ENCODE measurements around the gene BCAN.

DNA sequence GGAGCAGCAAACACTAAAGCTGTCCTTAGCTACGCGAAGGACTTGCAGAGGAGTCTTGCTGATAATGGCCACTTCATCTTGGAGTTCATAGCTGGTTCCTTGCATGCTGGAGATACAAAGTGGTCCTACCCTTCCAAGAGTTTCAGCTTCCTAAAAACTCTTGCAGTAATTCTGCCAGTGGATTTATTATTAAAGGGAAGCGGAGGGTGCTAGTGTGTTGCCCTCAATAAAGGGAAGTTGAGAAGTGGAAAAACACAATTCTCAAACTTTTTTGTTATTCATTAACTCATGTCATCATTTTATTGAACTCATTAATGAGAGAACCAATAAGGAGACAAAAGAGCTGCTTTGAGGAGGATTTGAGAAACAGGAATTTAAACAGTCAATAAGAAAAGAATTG lies 29.3 kb upstream of the BCAN start:
- TF ChIP-seq, protein P1, sequence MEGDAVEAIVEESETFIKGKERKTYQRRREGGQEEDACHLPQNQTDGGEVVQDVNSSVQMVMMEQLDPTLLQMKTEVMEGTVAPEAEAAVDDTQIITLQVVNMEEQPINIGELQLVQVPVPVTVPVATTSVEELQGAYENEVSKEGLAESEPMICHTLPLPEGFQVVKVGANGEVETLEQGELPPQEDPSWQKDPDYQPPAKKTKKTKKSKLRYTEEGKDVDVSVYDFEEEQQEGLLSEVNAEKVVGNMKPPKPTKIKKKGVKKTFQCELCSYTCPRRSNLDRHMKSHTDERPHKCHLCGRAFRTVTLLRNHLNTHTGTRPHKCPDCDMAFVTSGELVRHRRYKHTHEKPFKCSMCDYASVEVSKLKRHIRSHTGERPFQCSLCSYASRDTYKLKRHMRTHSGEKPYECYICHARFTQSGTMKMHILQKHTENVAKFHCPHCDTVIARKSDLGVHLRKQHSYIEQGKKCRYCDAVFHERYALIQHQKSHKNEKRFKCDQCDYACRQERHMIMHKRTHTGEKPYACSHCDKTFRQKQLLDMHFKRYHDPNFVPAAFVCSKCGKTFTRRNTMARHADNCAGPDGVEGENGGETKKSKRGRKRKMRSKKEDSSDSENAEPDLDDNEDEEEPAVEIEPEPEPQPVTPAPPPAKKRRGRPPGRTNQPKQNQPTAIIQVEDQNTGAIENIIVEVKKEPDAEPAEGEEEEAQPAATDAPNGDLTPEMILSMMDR (IDR thresholded peaks at IDR 0.05) = no peak
- no peak for TF ChIP-seq POLR2A (IDR thresholded peaks at IDR 0.05)
